Lung (tissue), 12 donors: Measurements from ENCODE around the gene MAP3K19. TPM values are rescaled to one million over a fixed set of nuclear protein-coding genes. Genes with fewer than 3 reads are reported as not detected.

ENCODE experiments used
- ATAC-seq: fragments of 200-7000 bp; cut with Tn5 transposase; one replicate; pipeline ENCODE4 v1.9.1; 2020; ENCODE audit warnings: moderate number of reproducible peaks; ENCODE audit not compliant: insufficient read depth, low FRiP score
- DNase-seq, 3 donors: peaks; one replicate each; pipeline ENCODE4 v3.0.0-alpha.2; 2013 to 2017
- H3K27ac ChIP-seq, 2 donors: one replicate each; pipeline ENCODE4 v1.5.1; 2013; ENCODE audit warnings: mild to moderate bottlenecking in 2 of 2, moderate library complexity in 2 of 2, control low read depth in 1 of 2, inconsistent platforms in 1 of 2, low read depth in 1 of 2, low read length in 1 of 2
- H3K27me3 ChIP-seq, 3 donors: one replicate each; pipeline ENCODE4 v1.5.1; 2013; ENCODE audit warnings: low read length in 2 of 3; ENCODE audit not compliant: control insufficient read depth in 3 of 3, insufficient read depth in 3 of 3
- H3K36me3 ChIP-seq, 4 donors: one replicate each; pipeline ENCODE4 v1.5.1; 2013; ENCODE audit warnings: low read length in 4 of 4, mild to moderate bottlenecking in 1 of 4, moderate library complexity in 1 of 4; ENCODE audit not compliant: control insufficient read depth in 4 of 4, insufficient read depth in 4 of 4
- H3K4me1 ChIP-seq, 5 donors: one replicate each; pipeline ENCODE4 v1.5.1; 2013; ENCODE audit warnings: low read length in 5 of 5, mild to moderate bottlenecking in 2 of 5, moderate library complexity in 1 of 5; ENCODE audit not compliant: control insufficient read depth in 5 of 5, insufficient read depth in 5 of 5
- H3K4me3 ChIP-seq: one replicate; pipeline ENCODE4 v1.5.1; 2013; ENCODE audit warnings: mild to moderate bottlenecking, control low read depth, moderate library complexity
- H3K9ac ChIP-seq, 2 donors: one replicate each; pipeline ENCODE4 v1.5.1; 2013; ENCODE audit warnings: low read length in 2 of 2, control low read depth in 1 of 2; ENCODE audit not compliant: insufficient read depth in 1 of 2
- H3K9me3 ChIP-seq, 4 donors: one replicate each; pipeline ENCODE4 v1.5.1; 2013; ENCODE audit warnings: low read length in 3 of 4, mild to moderate bottlenecking in 1 of 4, moderate library complexity in 1 of 4; ENCODE audit not compliant: control insufficient read depth in 4 of 4, insufficient read depth in 3 of 4
- CTCF ChIP-seq: IDR thresholded peaks from 2 replicates; pipeline ENCODE4 v1.5.1; 2012; ENCODE audit warnings: mild to moderate bottlenecking; ENCODE audit errors: control extremely low read depth, extremely low read depth
- WGBS, 2 donors: extraction: QIAGEN DNeasy Blood & Tissue Kit; methylation state at CpG; one replicate each; pipeline ENCODE4 v1.1.7; 2013; 5-methylcytosine and 5-hydroxymethylcytosine counted together
- polyA plus RNA-seq, 2 donors: library from polyadenylated mRNA; stranded (reverse); fragments of 200-250 nt; gene quantifications; one replicate each; pipeline ENCODE4 v1.2.1, GENCODE V29; 2013
- total RNA-seq, 2 donors: library from RNA; depleted of rRNA in 1 of 2; stranded (reverse); fragments of >200 nt in 1 of 2; gene quantifications; one replicate each; pipeline ENCODE4 v1.2.1, GENCODE V29; 2014 to 2021
- donor health status: control.
- donor health status: control.
- donor health status: Bipolar disorder and iron deficiency.
- donor health status: healthy.
- donor health status: DM: yes; HTN: yes; CAD: no.

Gene MAP3K19
- total and polyA plus RNA-seq, 4 donors, result 1.9 to 21.1 (median 6.9) TPM

DNA sequence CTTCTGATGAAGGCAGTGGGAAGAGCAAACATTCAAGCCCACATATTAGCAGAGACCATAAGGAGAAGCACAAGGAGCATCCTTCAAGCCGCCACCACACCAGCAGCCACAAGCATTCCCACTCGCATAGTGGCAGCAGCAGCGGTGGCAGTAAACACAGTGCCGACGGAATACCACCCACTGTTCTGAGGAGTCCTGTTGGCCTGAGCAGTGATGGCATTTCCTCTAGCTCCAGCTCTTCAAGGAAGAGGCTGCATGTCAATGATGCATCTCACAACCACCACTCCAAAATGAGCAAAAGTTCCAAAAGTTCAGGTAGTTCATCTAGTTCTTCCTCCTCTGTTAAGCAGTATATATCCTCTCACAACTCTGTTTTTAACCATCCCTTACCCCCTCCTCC lies 93.2 kb downstream of the MAP3K19 start:
- Histone ChIP-seq H3K36me3 (peaks cover 19 to 38% (median 28%) of the 10 kb centered on the region in 4 donors), H3K4me3 (no peak overlapping the region), H3K27ac (no peak overlapping the region), H3K9me3 (no peaks in the 10 kb centered on the region), H3K4me1 (no peaks in the 10 kb centered on the region), H3K9ac (no peak overlapping the region), H3K27me3 (no peaks in the 10 kb centered on the region)
- 95 to 98% methylated on average over 5 of the region's 5 CpGs for WGBS, 2 donors
- ATAC-seq (no peak), DNase-seq (no peak)
- TF ChIP-seq CTCF, result no peak

- Histone ChIP-seq H3K4me3 (no peak overlapping the region), H3K9ac (no peak overlapping the region), H3K36me3 (peaks cover 25 to 50% (median 35%) of the 10 kb centered on the region in 4 donors), H3K9me3 (no peaks in the 10 kb centered on the region), H3K4me1 (no peaks in the 10 kb centered on the region), H3K27me3 (no peaks in the 10 kb centered on the region), H3K27ac (no peak overlapping the region)
- ATAC-seq, result no peak
- no peak for TF ChIP-seq CTCF
- DNase-seq, result no peak
- 94 to 97% methylated on average over 3 of the region's 3 CpGs for WGBS, 2 donors
These were observed 94.6 kb downstream of the MAP3K19 start for GRCh38 chr2:134952608-134953007.

GRCh38 chr2:134950886-134951285 lies 96.4 kb downstream of the MAP3K19 start:
- ATAC-seq (no peak), DNase-seq (no peak)
- H3K36me3 ChIP-seq, result peaks cover 22 to 58% (median 40%) of the 10 kb centered on the region in 4 donors
- H3K27ac ChIP-seq, result no peak overlapping the region
- WGBS, 2 donors, result 67 to 80% methylated on average over 2 of the region's 2 CpGs
- H3K4me1 ChIP-seq, result no peaks in the 10 kb centered on the region
- H3K9me3 ChIP-seq, result no peaks in the 10 kb centered on the region
- H3K4me3 ChIP-seq, result no peak overlapping the region
- H3K9ac ChIP-seq, result no peak overlapping the region
- TF ChIP-seq CTCF, result no peak
- H3K27me3 ChIP-seq, result no peaks in the 10 kb centered on the region
